HepG2 (cell line): Measurements from ENCODE around the gene SOCS3. TPM values are rescaled to one million over a fixed set of nuclear protein-coding genes. Genes with fewer than 3 reads are reported as not detected.

ENCODE experiments used
- ATAC-seq: fragments of 200-7000 bp; cut with Tn5 transposase; 3 replicates; pipeline ENCODE4 v1.9.1; 2020; ENCODE audit warnings: mild to moderate bottlenecking, moderate library complexity
- BruUV-seq: library from RNA; stranded (reverse); fragments of 400-500 nt; replicated peaks from 2 replicates; lab custom pipeline; 2021; lab: Mats Ljungman, UMichigan
- CTCF ChIA-PET: fragments of 300-600 bp; formaldehyde crosslinking; extraction: SDS; loops from one replicate; lab custom pipeline; 2021; ENCODE audit warnings: low total read pairs, inconsistent platforms, low intra/inter-chr PET ratio; lab: Yijun Ruan, JAX
- POLR2A ChIA-PET: fragments of 350-600 bp; sonication (Branson Sonifier 250); formaldehyde crosslinking; loops from one replicate; lab custom pipeline; 2020; ENCODE audit warnings: antibody characterized with exemption, inconsistent platforms; lab: Yijun Ruan, JAX
- DNase-seq: peaks from one replicate; pipeline ENCODE4 v3.0.0-alpha.2; 2015; ENCODE audit warnings: low spot score
- FAIRE-seq: peaks from 3 replicates; lab custom pipeline; 2011; peaks lifted over from hg19 to GRCh38; lab: Jason Lieb, UNC
- H2AFZ ChIP-seq: one replicate; pipeline ENCODE4 v1.6.1; 2011; ENCODE audit warnings: low read length, inconsistent platforms
- H3K27ac ChIP-seq: fragments of 300-600 bp; 3 replicates; pipeline ENCODE4 v1.8.0; 2011; ENCODE audit warnings: mixed run types, mild to moderate bottlenecking, mixed read lengths, low read length, inconsistent platforms; ENCODE audit not compliant: insufficient read depth; ENCODE audit errors: extremely low read length
- H3K27me3 ChIP-seq, 2 experiments: fragments of 200-600 bp in 1 of 2; 2 replicates in 1 of 2; 3 replicates in 1 of 2; pipeline versions ENCODE4 v1.6.0 to v1.8.0; 2011; ENCODE audit warnings: low read length in 2 of 2, mild to moderate bottlenecking in 2 of 2, moderate library complexity in 2 of 2, inconsistent platforms in 1 of 2; ENCODE audit not compliant: insufficient read depth in 2 of 2, control insufficient read depth in 1 of 2
- H3K36me3 ChIP-seq, 2 experiments: fragments of 200-600 bp in 1 of 2; replicated peaks in 1 of 2; 2 replicates in 1 of 2; 3 replicates in 1 of 2; pipeline versions ENCODE4 v1.5.1 to v1.8.0; 2011; ENCODE audit warnings: low read length in 2 of 2, inconsistent platforms in 1 of 2; ENCODE audit not compliant: insufficient read depth in 2 of 2, control insufficient read depth in 1 of 2
- H3K4me1 ChIP-seq: 2 replicates; pipeline ENCODE4 v1.5.1; 2012; ENCODE audit warnings: low read length, inconsistent platforms; ENCODE audit not compliant: insufficient read depth
- H3K4me2 ChIP-seq: 2 replicates; pipeline ENCODE4 v1.6.0; 2011; ENCODE audit warnings: low read depth, low read length, inconsistent platforms
- H3K4me3 ChIP-seq, 3 experiments: fragments of 200-600 bp in 1 of 3; sonication (generic), shearing (Covaris generic) in 1 of 3; replicated peaks in 1 of 3; 2 replicates each; pipeline ENCODE4 v1.5.1; 2011 to 2016; ENCODE audit warnings: low read length in 3 of 3, inconsistent platforms in 2 of 3, low read depth in 2 of 3, mild to moderate bottlenecking in 2 of 3, control low read depth in 1 of 3, mixed read lengths in 1 of 3; ENCODE audit not compliant: insufficient read depth in 1 of 3
- H3K79me2 ChIP-seq: one replicate; pipeline ENCODE4 v1.6.1; 2011; ENCODE audit warnings: low read length, inconsistent platforms; ENCODE audit not compliant: insufficient read depth
- H3K9ac ChIP-seq: 2 replicates; pipeline ENCODE4 v1.6.0; 2011; ENCODE audit warnings: mild to moderate bottlenecking, low read depth, low read length, inconsistent platforms; ENCODE audit not compliant: insufficient read depth
- H3K9me3 ChIP-seq: 2 replicates; pipeline ENCODE4 v1.5.1; 2012; ENCODE audit warnings: mild to moderate bottlenecking, low read length
- H4K20me1 ChIP-seq: 2 replicates; pipeline ENCODE4 v1.6.0; 2011; ENCODE audit warnings: inconsistent platforms, mild to moderate bottlenecking, low read length, moderate library complexity; ENCODE audit not compliant: insufficient read depth
- FOSL2 ChIP-seq: sonication (generic); formaldehyde crosslinking; IDR thresholded peaks from 2 replicates; pipeline ENCODE4 v1.4.0; 2020; ENCODE audit warnings: missing genetic modification reagents
- HNRNPH1 ChIP-seq: fragments of 200-400 bp; formaldehyde crosslinking; optimal IDR thresholded peaks from 2 replicates; pipeline ENCODE3; 2017; ENCODE audit warnings: mild to moderate bottlenecking, low read depth, low read length
- KLF11 ChIP-seq: IDR thresholded peaks from 2 replicates; pipeline ENCODE4 v1.6.1; 2016; ENCODE audit warnings: missing compliant biosample characterization
- NRL ChIP-seq: sonication (generic); formaldehyde crosslinking; IDR thresholded peaks from 2 replicates; pipeline ENCODE4 v1.5.0; 2020; ENCODE audit warnings: missing genetic modification reagents, mild to moderate bottlenecking, moderate library complexity, borderline replicate concordance
- TP53 ChIP-seq: sonication (generic); formaldehyde crosslinking; conservative IDR thresholded peaks from 2 replicates; pipeline ENCODE4 v1.4.0; 2020; ENCODE audit warnings: missing genetic modification reagents
- ZNF20 ChIP-seq: sonication (generic); formaldehyde crosslinking; IDR thresholded peaks from 2 replicates; pipeline ENCODE4 v1.4.0; 2020; ENCODE audit warnings: mild to moderate bottlenecking, moderate library complexity, missing genetic modification reagents
- ZNF280B ChIP-seq: sonication (generic); formaldehyde crosslinking; IDR thresholded peaks from 2 replicates; pipeline ENCODE4 v1.5.0; 2020; ENCODE audit warnings: missing genetic modification reagents, mild to moderate bottlenecking, borderline replicate concordance
- ZNF547 ChIP-seq: sonication (generic); formaldehyde crosslinking; IDR thresholded peaks from 2 replicates; pipeline ENCODE4 v1.5.1; 2020; ENCODE audit warnings: mild to moderate bottlenecking, missing genetic modification reagents
- ZNF598 ChIP-seq: sonication (generic); formaldehyde crosslinking; IDR thresholded peaks from 2 replicates; pipeline ENCODE4 v1.5.1; 2020; ENCODE audit warnings: mild to moderate bottlenecking, missing genetic modification reagents, borderline replicate concordance
- WGBS: methylation state at CpG from one replicate; pipeline ENCODE4 v1.1.6; 2017; ENCODE audit warnings: low lambda C conversion rate; 5-methylcytosine and 5-hydroxymethylcytosine counted together
- in situ Hi-C: cut with HindIII; loops from 2 replicates; pipeline ENCODE4 v1.10.0; 2017; ENCODE audit warnings: low pct_unique_long_range_greater_than_20kb; ENCODE audit not compliant: extremely low pct_ligation_motif_present
- intact Hi-C: fragments of 100-400 bp; cut with micrococcal nuclease; formaldehyde crosslinking; loops from one replicate; pipeline ENCODE4 v1.10.0; 2022; ENCODE audit not compliant: unreplicated experiment
- polyA plus RNA-seq, 8 experiments: library from polyadenylated mRNA; depleted of rRNA in 3 of 8; stranded (reverse) in 7 of 8; unstranded in 1 of 8; fragments of >200 nt; fragmentation: Illumina TruSeq in 4 of 8; extraction: Trizol in 4 of 8; gene quantifications; 2 replicates each; pipeline versions ENCODE4 v1.2.1 to v1.2.3, GENCODE V29; 2011 to 2016; ENCODE audit warnings: low read depth in 4 of 8, missing spikeins in 1 of 8, mixed read lengths in 1 of 8; ENCODE audit not compliant: insufficient read depth in 1 of 8
- total RNA-seq, 5 experiments: library from RNA; depleted of rRNA; stranded (reverse); fragments of >200 nt; fragmentation: Illumina TruSeq; extraction: Trizol; gene quantifications; 2 replicates each; pipeline ENCODE4 v1.2.3, GENCODE V29; 2016; ENCODE audit warnings: low read depth in 1 of 5
- TF ChIP-seq, protein P1 (sequence below): sonication (generic); formaldehyde crosslinking; IDR thresholded peaks from 2 replicates; pipeline ENCODE4 v1.4.0; 2020; ENCODE audit warnings: mild to moderate bottlenecking, missing genetic modification reagents

Gene SOCS3
- total and polyA plus RNA-seq, 2 of the 13 experiments (the other 11 are each of a cell fraction or from before 2014, with no cell fraction given): 0.77 to 2.4 TPM

GRCh38 chr17:78329263-78330059 lies 30.4 kb downstream of the SOCS3 start:
- H3K4me1 ChIP-seq: peaks cover 40% of the 10 kb centered on the region
- intact Hi-C loops (no loop called here), in situ Hi-C loops (no loop called here)
- POLR2A ChIA-PET: no interaction called here
- TF ChIP-seq ZNF547: no peak
- TF ChIP-seq, protein P1, sequence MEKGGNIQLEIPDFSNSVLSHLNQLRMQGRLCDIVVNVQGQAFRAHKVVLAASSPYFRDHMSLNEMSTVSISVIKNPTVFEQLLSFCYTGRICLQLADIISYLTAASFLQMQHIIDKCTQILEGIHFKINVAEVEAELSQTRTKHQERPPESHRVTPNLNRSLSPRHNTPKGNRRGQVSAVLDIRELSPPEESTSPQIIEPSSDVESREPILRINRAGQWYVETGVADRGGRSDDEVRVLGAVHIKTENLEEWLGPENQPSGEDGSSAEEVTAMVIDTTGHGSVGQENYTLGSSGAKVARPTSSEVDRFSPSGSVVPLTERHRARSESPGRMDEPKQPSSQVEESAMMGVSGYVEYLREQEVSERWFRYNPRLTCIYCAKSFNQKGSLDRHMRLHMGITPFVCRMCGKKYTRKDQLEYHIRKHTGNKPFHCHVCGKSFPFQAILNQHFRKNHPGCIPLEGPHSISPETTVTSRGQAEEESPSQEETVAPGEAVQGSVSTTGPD (CRISPR knock-in tag): no peak
- TF ChIP-seq FOSL2 (CRISPR knock-in tag): peak; percentile 59
- 0 out of 2 replicates have a peak, but pooled peaks have one; percentile 26 for TF ChIP-seq NRL (CRISPR knock-in tag)
- no peak for TF ChIP-seq ZNF598 (CRISPR knock-in tag)
- no peak for TF ChIP-seq TP53 (CRISPR knock-in tag)
- 0 out of 2 replicates have a peak, but pooled peaks have one; percentile 20 for TF ChIP-seq ZNF280B (CRISPR knock-in tag)
- no peak for TF ChIP-seq KLF11
- no peak for TF ChIP-seq HNRNPH1
- no peak for TF ChIP-seq ZNF20
- H3K9me3 ChIP-seq: no peaks in the 10 kb centered on the region
- no peak overlapping the region for H3K9ac ChIP-seq
- H3K4me2 ChIP-seq: no peak overlapping the region
- H3K79me2 ChIP-seq: no peaks in the 10 kb centered on the region
- no TSS peak for BruUV-seq
- no peaks in the 10 kb centered on the region for H4K20me1 ChIP-seq
- H3K4me3 ChIP-seq: no peak overlapping the region
- no peak for FAIRE-seq
- CTCF ChIA-PET: no interaction called here
- WGBS: 18% methylated on average over 9 of the region's 16 CpGs
- H3K27ac ChIP-seq: no peak overlapping the region
- DNase-seq: no peak
- peak; percentile 37 for ATAC-seq
- H2AFZ ChIP-seq: no peak overlapping the region
- peaks cover 16 to 74% of the 10 kb centered on the region in 2 experiments for H3K27me3 ChIP-seq
- no peaks in the 10 kb centered on the region for H3K36me3 ChIP-seq
